Activated CD4-positive, alpha-beta T cell treated with anti-CD3 and anti-CD28 coated beads, Interleukin-2, amount 50 U/mL, for 24 hours (primary cell): ENCODE data around the gene B3GAT1.
"Not testable (repeated sequence)": the region's sequence is repeated elsewhere in the genome, so short reads cannot be mapped to it uniquely, and the experiment has no call there.

Experiments used
- DNase-seq, 2 donors: peaks; one replicate each; pipeline ENCODE4 v3.0.0-alpha.2; 2020; ENCODE audit warnings: low read depth in 1 of 2, low spot score in 1 of 2

B3GAT1 gene

GRCh38 chr11:134358856-134359490, 53.1 kb downstream of the B3GAT1 start:
- no peak for DNase-seq

GRCh38 chr11:134358165-134358855, 53.7 kb downstream of the B3GAT1 start:
- no peak for DNase-seq

GRCh38 chr11:134357545-134357839, 54.5 kb downstream of the B3GAT1 start:
- no peak for DNase-seq

- DNase-seq, result no peak
Observed at GRCh38 chr11:134356656-134357544, 55.1 kb downstream of the B3GAT1 start.

- no peak for DNase-seq
Observed at GRCh38 chr11:134355656-134356055, 56.4 kb downstream of the B3GAT1 start.

GRCh38 chr11:134355136-134355535, 56.9 kb downstream of the B3GAT1 start:
- no peak for DNase-seq

GRCh38 chr11:134352111-134352510, 59.9 kb downstream of the B3GAT1 start:
- DNase-seq, result no peak

GRCh38 chr11:134350381-134350780, 61.7 kb downstream of the B3GAT1 start:
- DNase-seq, result no peak

- DNase-seq, result no peak
Observed at GRCh38 chr11:134349802-134350355, 62.2 kb downstream of the B3GAT1 start.

- no peak for DNase-seq
Observed at GRCh38 chr11:134349109-134349801, 62.8 kb downstream of the B3GAT1 start.

GRCh38 chr11:134347441-134347840, 64.6 kb downstream of the B3GAT1 start:
- DNase-seq, result no peak

- DNase-seq, result no peak
Observed at GRCh38 chr11:134346976-134347350, 65.1 kb downstream of the B3GAT1 start.

- no peak for DNase-seq
Observed at GRCh38 chr11:134346101-134346975, 65.7 kb downstream of the B3GAT1 start.

GRCh38 chr11:134345237-134345550, 66.8 kb downstream of the B3GAT1 start:
- DNase-seq, result no peak

GRCh38 chr11:134344497-134345236, 67.4 kb downstream of the B3GAT1 start:
- not testable (repeated sequence) for DNase-seq

- no peak for DNase-seq
Observed at GRCh38 chr11:134343646-134344045, 68.4 kb downstream of the B3GAT1 start.

GRCh38 chr11:134342572-134343340, 69.3 kb downstream of the B3GAT1 start:
- no peak for DNase-seq

- no peak for DNase-seq
Observed at GRCh38 chr11:134341805-134342571, 70.1 kb downstream of the B3GAT1 start.
